Anterior cingulate cortex (tissue), 58 donors: ENCODE measurements around the gene ATOSB.

Experiments used
- DNase-seq, 58 donors: peaks; one replicate each; lab custom pipeline; 2025; lab: John Stamatoyannopoulos, UW

The ATOSB gene

GRCh38 chr9:35114113-35114839, 1.4 kb downstream of the ATOSB start:
- DNase-seq = peak in 52 of 58 donors; percentile 16 to 89 (median 61)

- DNase-seq = peak in 7 of 58 donors; percentile 6 to 33 (median 13)
Observed at GRCh38 chr9:35112257-35113020, 3.2 kb downstream of the ATOSB start.

- DNase-seq = peak; percentile 73 to 99 (median 97)
Observed at GRCh38 chr9:35111001-35111933, 4.4 kb downstream of the ATOSB start.

- peak in 48 of 58 donors; percentile 3 to 87 (median 59) for DNase-seq
Observed at GRCh38 chr9:35110327-35110761, 5.3 kb downstream of the ATOSB start.

- DNase-seq = no peak
Observed at GRCh38 chr9:35108946-35109575, 6.6 kb downstream of the ATOSB start.

- DNase-seq = no peak
Observed at GRCh38 chr9:35108461-35108860, 7.2 kb downstream of the ATOSB start.

GRCh38 chr9:35107297-35108290, 8.1 kb downstream of the ATOSB start:
- DNase-seq = no peak

- no peak for DNase-seq
Observed at GRCh38 chr9:35106343-35106730, 9.3 kb downstream of the ATOSB start.

- no peak for DNase-seq
Observed at GRCh38 chr9:35105571-35106342, 9.9 kb downstream of the ATOSB start.

- DNase-seq = no peak
Observed at GRCh38 chr9:35105126-35105525, 10.5 kb downstream of the ATOSB start.

GRCh38 chr9:35104586-35104985, 11.1 kb downstream of the ATOSB start:
- no peak for DNase-seq

GRCh38 chr9:35103660-35104191, 11.9 kb downstream of the ATOSB start:
- DNase-seq = no peak

GRCh38 chr9:35102769-35103659, 12.6 kb downstream of the ATOSB start, which contains the start of gene STOML2:
Gene STOML2, minus strand, starts transcription at chr9:35103131. Its CDS starts 37 bp downstream, at chr9:35103094.
- peak; percentile 62 to 98 (median 93) for DNase-seq

GRCh38 chr9:35102465-35102768, 13.2 kb downstream of the ATOSB start:
- peak in 5 of 58 donors; percentile 43 to 61 (median 46) for DNase-seq

GRCh38 chr9:35097573-35097972, 18.1 kb downstream of the ATOSB start:
- no peak for DNase-seq

- peak; percentile 30 to 91 (median 79) for DNase-seq
Observed at GRCh38 chr9:35096035-35096849, 19.4 kb downstream of the ATOSB start, which contains the start of gene PIGO. Gene PIGO, minus strand, starts transcription at chr9:35096591. Its CDS starts 1,026 bp downstream, at chr9:35095565.
